GM12878 (cell line): ENCODE results near the gene REM2. TPM values are rescaled to one million over a fixed set of nuclear protein-coding genes. Genes with fewer than 3 reads are reported as not detected.

Experiments used
- ATAC-seq: fragments of 200-7000 bp; cut with Tn5 transposase; 3 replicates; pipeline ENCODE4 v1.9.1; 2020; ENCODE audit warnings: mild to moderate bottlenecking, moderate library complexity
- BruUV-seq: library from RNA; stranded (reverse); fragments of 400-500 nt; replicated peaks from 2 replicates; lab custom pipeline; 2021; lab: Mats Ljungman, UMichigan
- CTCF ChIA-PET: fragments of 300-600 bp; sonication (Branson Sonifier 250); formaldehyde crosslinking; extraction: SDS; loops from one replicate; lab custom pipeline; 2021; ENCODE audit warnings: inconsistent platforms; lab: Yijun Ruan, JAX
- POLR2A ChIA-PET: fragments of 350-600 bp; formaldehyde crosslinking; extraction: SDS; loops from one replicate; lab custom pipeline; 2021; ENCODE audit warnings: inconsistent platforms; lab: Charles Lee
- RAD21 ChIA-PET: fragments of 300-600 bp; sonication (Branson Sonifier 250); formaldehyde crosslinking; loops from one replicate; lab custom pipeline; 2023; ENCODE audit warnings: antibody characterized with exemption; ENCODE audit not compliant: unreplicated experiment; lab: Charles Lee
- SMC1A ChIA-PET: fragments of 300-600 bp; sonication (Branson Sonifier 250); formaldehyde crosslinking; loops from one replicate; lab custom pipeline; 2023; ENCODE audit not compliant: unreplicated experiment, uncharacterized antibody; lab: Charles Lee
- DNase-seq: peaks from one replicate; pipeline ENCODE4 v3.0.0-alpha.2; 2011; ENCODE audit warnings: low read depth, low spot score
- FAIRE-seq: peaks from 3 replicates; lab custom pipeline; 2011; peaks lifted over from hg19 to GRCh38; lab: Jason Lieb, UNC
- H2AFZ ChIP-seq: 2 replicates; pipeline ENCODE4 v1.6.0; 2011; ENCODE audit warnings: low read depth, low read length, control low read depth; ENCODE audit not compliant: control insufficient read depth
- H3K27ac ChIP-seq: 2 replicates; pipeline ENCODE4 v1.5.1; 2011; ENCODE audit warnings: control low read depth; ENCODE audit not compliant: control insufficient read depth, insufficient read depth
- H3K27me3 ChIP-seq, 2 experiments: replicated peaks in 1 of 2; 2 replicates each; pipeline versions ENCODE4 v1.6.0 to v1.6.1; 2011; ENCODE audit warnings: low read length in 1 of 2; ENCODE audit not compliant: control insufficient read depth in 2 of 2, insufficient read depth in 2 of 2
- H3K36me3 ChIP-seq, 2 experiments: 2 replicates each; pipeline ENCODE4 v1.5.1; 2011; ENCODE audit warnings: low read length in 1 of 2; ENCODE audit not compliant: control insufficient read depth in 2 of 2, insufficient read depth in 2 of 2
- H3K4me1 ChIP-seq: 2 replicates; pipeline ENCODE4 v1.6.1; 2011; ENCODE audit warnings: mild to moderate bottlenecking, low read length, moderate library complexity, mixed read lengths; ENCODE audit not compliant: control insufficient read depth, insufficient read depth
- H3K4me2 ChIP-seq: 2 replicates; pipeline ENCODE4 v1.6.0; 2011; ENCODE audit warnings: control low read depth; ENCODE audit not compliant: control insufficient read depth, insufficient read depth
- H3K4me3 ChIP-seq: fragments of 200-600 bp; sonication (generic); 2 replicates; pipeline ENCODE4 v1.5.1; 2016
- H3K79me2 ChIP-seq: 2 replicates; pipeline ENCODE4 v1.6.0; 2011; ENCODE audit warnings: low read length; ENCODE audit not compliant: control insufficient read depth, insufficient read depth
- H3K9ac ChIP-seq: 2 replicates; pipeline ENCODE4 v1.8.0; 2011; ENCODE audit warnings: low read length, control low read depth, mixed read lengths; ENCODE audit not compliant: control insufficient read depth, insufficient read depth
- H3K9me3 ChIP-seq: replicated peaks from 3 replicates; pipeline ENCODE4 v1.5.1; 2011; ENCODE audit warnings: mild to moderate bottlenecking, low read length; ENCODE audit not compliant: control insufficient read depth, insufficient read depth
- H4K20me1 ChIP-seq: 2 replicates; pipeline ENCODE4 v1.6.0; 2011; ENCODE audit not compliant: control insufficient read depth, insufficient read depth
- CTCF ChIP-seq, 3 experiments: IDR thresholded peaks in 2 of 3; conservative IDR thresholded peaks in 1 of 3; 2 replicates each; pipeline ENCODE4 v1.5.1; 2011; ENCODE audit warnings: low read depth in 3 of 3, low read length in 3 of 3, mild to moderate bottlenecking in 3 of 3, control low read depth in 2 of 3, moderate library complexity in 2 of 3, inconsistent platforms in 1 of 3, mixed read lengths in 1 of 3; ENCODE audit not compliant: control insufficient read depth in 2 of 3, insufficient read depth in 1 of 3; ENCODE audit errors: extremely low read depth in 1 of 3
- EP300 ChIP-seq, 2 experiments: fragments of 150-350 bp in 1 of 2; IDR thresholded peaks; 2 replicates each; pipeline ENCODE4 v1.6.1; 2011 to 2012; ENCODE audit warnings: low read depth in 2 of 2, low read length in 2 of 2, borderline replicate concordance in 1 of 2, improper control_type of control experiment in 1 of 2, inconsistent platforms in 1 of 2; ENCODE audit not compliant: control insufficient read depth in 1 of 2
- NR2C1 ChIP-seq: fragments of 450-650 bp; IDR thresholded peaks from 2 replicates; pipeline ENCODE4 v1.6.1; 2017; ENCODE audit warnings: antibody characterized with exemption, mild to moderate bottlenecking, moderate library complexity
- NR2F1 ChIP-seq: fragments of 450-650 bp; conservative IDR thresholded peaks from 2 replicates; pipeline ENCODE4 v1.6.1; 2017; ENCODE audit warnings: mild to moderate bottlenecking
- POLR2A ChIP-seq: IDR thresholded peaks from 2 replicates; pipeline ENCODE4 v1.6.1; 2011; ENCODE audit warnings: low read depth, mild to moderate bottlenecking, low read length
- SIN3A ChIP-seq: IDR thresholded peaks from 2 replicates; pipeline ENCODE4 v1.6.1; 2012; ENCODE audit warnings: low read depth, low read length, improper control_type of control experiment
- SIX5 ChIP-seq: IDR thresholded peaks from 2 replicates; pipeline ENCODE4 v1.6.1; 2011; ENCODE audit warnings: mild to moderate bottlenecking, low read depth, low read length, moderate library complexity; ENCODE audit not compliant: severe bottlenecking
- SMAD5 ChIP-seq: IDR thresholded peaks from 2 replicates; pipeline ENCODE4 v1.6.1; 2016; ENCODE audit warnings: antibody characterized with exemption, low read depth
- ZNF592 ChIP-seq: fragments of 450-650 bp; IDR thresholded peaks from 2 replicates; pipeline ENCODE4 v1.6.1; 2017; ENCODE audit warnings: mild to moderate bottlenecking, moderate library complexity
- WGBS: methylation state at CpG from one replicate; pipeline ENCODE4 v1.1.6; 2016; ENCODE audit warnings: low lambda C conversion rate; ENCODE audit not compliant: insufficient replicate concordance, insufficient coverage; ENCODE audit errors: missing lambda C conversion rate; 5-methylcytosine and 5-hydroxymethylcytosine counted together
- in situ Hi-C: fragments of 300-500 bp; cut with MboI; formaldehyde crosslinking; loops from 9 replicates; pipeline ENCODE4 v1.14.3; 2018; ENCODE audit warnings: mixed read lengths
- intact Hi-C: fragments of 100-400 bp; cut with micrococcal nuclease; formaldehyde crosslinking; loops from one replicate; pipeline ENCODE4 v1.14.2; 2022; ENCODE audit not compliant: unreplicated experiment
- polyA plus RNA-seq, 11 experiments: library from polyadenylated mRNA; depleted of rRNA in 4 of 11; unstranded in 6 of 11; stranded (reverse) in 5 of 11; fragments of >200 nt; fragmentation: Nextera tagmentation in 4 of 11; fragmentation: Illumina TruSeq in 1 of 11; extraction: Ambion mirVana in 4 of 11; extraction: Trizol in 1 of 11; gene quantifications; 1 replicate in 1 of 11; 2 replicates in 10 of 11; pipeline versions ENCODE4 v1.2.1 to v1.2.3, GENCODE V29; 2011 to 2016; ENCODE audit warnings: inconsistent platforms in 2 of 11, missing spikeins in 2 of 11, low read depth in 1 of 11
- total RNA-seq, 4 experiments: library from RNA; depleted of rRNA in 3 of 4; stranded (reverse); fragments of >200 nt in 3 of 4; fragmentation: Illumina TruSeq in 1 of 4; extraction: Trizol in 1 of 4; gene quantifications; 2 replicates each; pipeline versions ENCODE4 v1.2.1 to v1.2.3, GENCODE V29; 2013 to 2021
- TF ChIP-seq, protein P1 (sequence below): fragments of 450-650 bp; IDR thresholded peaks from 2 replicates; pipeline ENCODE4 v1.6.1; 2017; ENCODE audit warnings: antibody characterized with exemption, mild to moderate bottlenecking, moderate library complexity
- TF ChIP-seq, protein P2 (sequence below): fragments of 450-650 bp; formaldehyde crosslinking; IDR thresholded peaks from 2 replicates; pipeline ENCODE4 v1.4.0; 2022; ENCODE audit warnings: mild to moderate bottlenecking, moderate library complexity

The REM2 gene
- total and polyA plus RNA-seq, 10 of the 15 experiments (the other 5 are each of a cell fraction or from before 2014, with no cell fraction given), result 0.27 to 1.5 (median 0.83) TPM

DNA sequence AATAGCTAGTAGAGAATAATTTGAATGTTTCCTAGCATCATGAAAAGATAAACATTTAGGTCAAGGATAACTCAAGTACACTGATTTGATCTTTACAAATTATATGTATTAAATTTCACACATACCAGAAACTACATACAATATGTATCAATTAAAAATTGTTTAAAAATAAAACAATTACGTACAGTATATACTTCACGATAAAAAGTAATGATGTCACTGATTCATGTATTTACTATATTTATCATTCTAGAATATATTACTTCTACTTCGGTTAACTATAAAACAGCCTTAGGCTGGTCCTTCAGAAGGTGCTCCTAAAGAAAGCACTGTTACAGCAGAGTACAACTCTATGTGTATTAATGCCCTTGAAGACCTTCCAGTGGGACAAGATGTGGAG lies 24.4 kb downstream of the REM2 start:
- WGBS, result 97% methylated on average over 3 of the region's 3 CpGs
- Histone ChIP-seq H3K4me2 (no peak overlapping the region), H3K27me3 (no peaks in the 10 kb centered on the region), H3K9me3 (no peaks in the 10 kb centered on the region), H3K4me1 (no peaks in the 10 kb centered on the region), H4K20me1 (no peaks in the 10 kb centered on the region), H3K36me3 (peaks cover 15 to 35% of the 10 kb centered on the region in 2 experiments), H3K9ac (no peak overlapping the region), H3K4me3 (no peak overlapping the region), H2AFZ (no peak overlapping the region), H3K27ac (no peak overlapping the region), H3K79me2 (peaks cover 5% of the 10 kb centered on the region)
- no TSS peak for BruUV-seq
- intact Hi-C loops (no loop called here), in situ Hi-C loops (no loop called here)
- no peak for FAIRE-seq
- no peak for ATAC-seq
- ChIA-PET SMC1A (interaction anchor here (0.6 to 1.2 kb wide), 5 partner anchors 10 to 249 kb away, joined by 3 to 4 read pairs (median 3); no protein-coding TSS in a partner anchor), POLR2A (interaction anchor here (0.7 to 1.1 kb wide), 2 partner anchors 12 to 277 kb away, joined by 3 read pairs; partner anchors contain the start of gene RBM23), RAD21 (interaction anchor here (0.8 to 1.3 kb wide), 4 partner anchors 9 to 35 kb away, joined by 3 to 5 read pairs (median 4); no protein-coding TSS in a partner anchor), CTCF (interaction anchor here (1.0 kb wide), 2 partner anchors 11 to 248 kb away, joined by 3 to 4 read pairs; no protein-coding TSS in a partner anchor)
- DNase-seq, result no peak
- TF ChIP-seq EP300 (IDR thresholded peaks at IDR 0.05; ENCODE audit: borderline replicate concordance in 1 of 2, control insufficient read depth in 1 of 2, low read depth in 2 of 2, low read length in 2 of 2) (no peak), SIN3A (no peak), CTCF (IDR thresholded peaks at IDR 0.05 in 2 of 3, conservative IDR thresholded peaks at IDR 0.05 in 1 of 3; ENCODE audit: control insufficient read depth in 2 of 3, extremely low read depth in 1 of 3, insufficient read depth in 1 of 3, low read depth in 3 of 3, low read length in 3 of 3) (no peak), SIX5 (no peak), NR2F1 (no peak), SMAD5 (no peak), NR2C1 (no peak), POLR2A (no peak), ZNF592 (no peak)
- TF ChIP-seq, protein P1, sequence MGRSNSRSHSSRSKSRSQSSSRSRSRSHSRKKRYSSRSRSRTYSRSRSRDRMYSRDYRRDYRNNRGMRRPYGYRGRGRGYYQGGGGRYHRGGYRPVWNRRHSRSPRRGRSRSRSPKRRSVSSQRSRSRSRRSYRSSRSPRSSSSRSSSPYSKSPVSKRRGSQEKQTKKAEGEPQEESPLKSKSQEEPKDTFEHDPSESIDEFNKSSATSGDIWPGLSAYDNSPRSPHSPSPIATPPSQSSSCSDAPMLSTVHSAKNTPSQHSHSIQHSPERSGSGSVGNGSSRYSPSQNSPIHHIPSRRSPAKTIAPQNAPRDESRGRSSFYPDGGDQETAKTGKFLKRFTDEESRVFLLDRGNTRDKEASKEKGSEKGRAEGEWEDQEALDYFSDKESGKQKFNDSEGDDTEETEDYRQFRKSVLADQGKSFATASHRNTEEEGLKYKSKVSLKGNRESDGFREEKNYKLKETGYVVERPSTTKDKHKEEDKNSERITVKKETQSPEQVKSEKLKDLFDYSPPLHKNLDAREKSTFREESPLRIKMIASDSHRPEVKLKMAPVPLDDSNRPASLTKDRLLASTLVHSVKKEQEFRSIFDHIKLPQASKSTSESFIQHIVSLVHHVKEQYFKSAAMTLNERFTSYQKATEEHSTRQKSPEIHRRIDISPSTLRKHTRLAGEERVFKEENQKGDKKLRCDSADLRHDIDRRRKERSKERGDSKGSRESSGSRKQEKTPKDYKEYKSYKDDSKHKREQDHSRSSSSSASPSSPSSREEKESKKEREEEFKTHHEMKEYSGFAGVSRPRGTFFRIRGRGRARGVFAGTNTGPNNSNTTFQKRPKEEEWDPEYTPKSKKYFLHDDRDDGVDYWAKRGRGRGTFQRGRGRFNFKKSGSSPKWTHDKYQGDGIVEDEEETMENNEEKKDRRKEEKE, result no peak
- TF ChIP-seq, protein P2, sequence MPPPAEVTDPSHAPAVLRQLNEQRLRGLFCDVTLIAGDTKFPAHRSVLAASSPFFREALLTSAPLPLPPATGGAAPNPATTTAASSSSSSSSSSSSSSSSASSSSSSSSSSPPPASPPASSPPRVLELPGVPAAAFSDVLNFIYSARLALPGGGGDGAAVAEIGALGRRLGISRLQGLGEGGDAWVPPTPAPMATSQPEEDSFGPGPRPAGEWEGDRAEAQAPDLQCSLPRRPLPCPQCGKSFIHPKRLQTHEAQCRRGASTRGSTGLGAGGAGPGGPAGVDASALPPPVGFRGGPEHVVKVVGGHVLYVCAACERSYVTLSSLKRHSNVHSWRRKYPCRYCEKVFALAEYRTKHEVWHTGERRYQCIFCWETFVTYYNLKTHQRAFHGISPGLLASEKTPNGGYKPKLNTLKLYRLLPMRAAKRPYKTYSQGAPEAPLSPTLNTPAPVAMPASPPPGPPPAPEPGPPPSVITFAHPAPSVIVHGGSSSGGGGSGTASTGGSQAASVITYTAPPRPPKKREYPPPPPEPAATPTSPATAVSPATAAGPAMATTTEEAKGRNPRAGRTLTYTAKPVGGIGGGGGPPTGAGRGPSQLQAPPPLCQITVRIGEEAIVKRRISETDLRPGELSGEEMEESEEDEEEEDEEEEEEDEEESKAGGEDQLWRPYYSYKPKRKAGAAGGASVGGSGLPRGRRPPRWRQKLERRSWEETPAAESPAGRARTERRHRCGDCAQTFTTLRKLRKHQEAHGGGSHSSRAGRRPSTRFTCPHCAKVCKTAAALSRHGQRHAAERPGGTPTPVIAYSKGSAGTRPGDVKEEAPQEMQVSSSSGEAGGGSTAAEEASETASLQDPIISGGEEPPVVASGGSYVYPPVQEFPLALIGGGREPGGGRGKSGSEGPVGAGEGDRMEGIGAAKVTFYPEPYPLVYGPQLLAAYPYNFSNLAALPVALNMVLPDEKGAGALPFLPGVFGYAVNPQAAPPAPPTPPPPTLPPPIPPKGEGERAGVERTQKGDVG (CRISPR knock-in tag), result no peak
